Activated effector memory CD4-positive, alpha-beta T cell treated with anti-CD3 and anti-CD28 coated beads, Interleukin-2, amount 50 U/mL, for 16 hours (primary cell): Measurements from ENCODE around the gene RNF144A.
"Not testable (repeated sequence)": the region's sequence is repeated elsewhere in the genome, so short reads cannot be mapped to it uniquely, and the experiment has no call there.

ENCODE experiments used
- DNase-seq: peaks from one replicate; pipeline ENCODE4 v3.0.0-alpha.2; 2020

Gene RNF144A

DNA sequence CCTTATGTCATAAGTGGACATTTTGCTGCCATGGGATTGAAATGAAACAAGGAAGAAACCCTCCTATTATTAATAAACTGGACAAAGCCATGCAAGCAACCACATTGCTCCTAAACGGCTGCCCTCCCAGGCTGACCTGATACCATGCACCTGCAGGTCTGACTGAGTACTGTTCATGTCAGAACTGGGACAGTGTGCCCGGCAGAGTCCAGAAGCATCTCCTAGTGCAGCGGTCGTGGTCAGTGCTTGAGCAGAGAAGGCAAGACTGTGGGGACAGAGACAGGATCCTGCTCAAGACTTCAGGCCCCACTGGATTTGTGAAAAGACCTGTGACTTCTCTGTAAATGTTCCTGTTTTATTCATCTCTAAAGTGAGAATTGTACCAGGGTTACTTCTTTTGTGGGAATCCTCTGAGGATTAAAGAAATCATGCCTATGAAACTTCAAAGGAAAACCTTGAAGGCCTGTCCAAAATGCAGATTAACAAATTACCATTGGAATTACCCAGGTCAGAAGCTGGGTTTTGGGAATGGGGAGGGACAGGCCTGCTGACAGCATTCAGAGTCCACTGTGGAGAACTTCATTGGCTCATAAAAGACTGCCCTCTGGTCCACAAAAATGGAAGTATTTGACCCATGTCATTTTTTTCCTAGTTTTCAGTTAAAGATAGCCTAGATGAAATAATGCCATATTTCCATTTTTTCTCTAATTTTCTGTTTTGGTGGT lies 13.9 kb downstream of the RNF144A start:
- no peak for DNase-seq

DNA sequence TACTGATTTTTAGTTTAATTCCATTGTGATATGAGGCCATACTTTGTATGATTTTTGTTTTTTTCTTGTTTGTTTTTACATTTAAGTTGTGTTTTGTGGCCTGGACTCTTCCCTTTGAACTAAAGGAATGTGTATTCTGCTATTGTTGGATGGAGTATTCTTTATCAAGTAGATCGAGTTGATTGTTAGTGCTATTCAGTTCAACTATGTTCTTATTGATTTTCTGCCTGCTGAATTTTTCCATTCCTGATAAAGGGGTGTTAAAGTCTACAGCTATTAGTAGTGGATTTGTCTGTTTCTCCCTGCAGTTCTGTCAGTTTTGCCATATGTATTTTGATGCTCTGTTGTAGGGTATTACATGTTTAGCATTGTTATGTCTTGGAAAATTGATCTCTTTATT lies 14.5 kb downstream of the RNF144A start:
- DNase-seq = no peak

- no peak for DNase-seq
Observed at GRCh38 chr2:6932206-6932605, 15.0 kb downstream of the RNF144A start.

- DNase-seq = no peak
Observed at GRCh38 chr2:6932828-6933227, 15.6 kb downstream of the RNF144A start.

DNA sequence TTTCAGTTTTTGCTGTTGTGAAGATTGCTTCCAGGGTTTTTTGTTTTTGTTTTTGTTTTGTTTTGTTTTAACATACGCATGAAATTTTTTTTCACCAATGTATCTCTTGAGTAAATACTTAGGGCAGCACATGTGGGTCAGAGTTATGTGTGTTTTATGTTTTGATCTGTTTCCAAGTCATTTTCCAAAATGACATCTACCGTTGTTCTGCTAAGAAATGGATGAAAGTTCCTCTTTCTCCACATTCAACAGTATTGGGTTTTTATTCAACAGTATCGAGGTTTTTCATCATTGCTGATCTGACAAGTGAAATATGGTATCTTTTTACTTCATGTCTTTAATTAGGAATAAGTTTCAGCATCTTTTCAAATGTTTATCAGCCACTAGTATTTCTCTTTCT lies 16.7 kb downstream of the RNF144A start:
- DNase-seq = no peak

DNA sequence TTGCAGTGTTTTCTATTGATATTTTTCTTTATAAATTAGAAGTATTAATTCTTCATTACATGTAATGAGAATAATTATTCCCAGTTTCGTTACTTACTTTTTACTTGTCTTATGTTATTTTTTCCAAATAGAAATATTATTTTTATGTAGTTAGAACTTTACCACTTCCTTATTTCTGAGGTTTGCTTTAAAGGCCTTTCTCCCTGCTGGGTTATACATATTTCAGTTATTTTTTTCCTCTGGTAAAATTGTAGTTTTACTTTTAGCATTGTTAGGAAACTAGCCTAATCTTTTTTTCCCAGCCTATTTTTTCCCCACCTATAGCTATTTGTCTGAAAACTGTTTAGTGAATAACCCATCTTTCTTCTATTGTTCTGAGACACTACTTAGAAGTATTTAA lies 17.1 kb downstream of the RNF144A start:
- DNase-seq = no peak

GRCh38 chr2:6934758-6935651 lies 17.8 kb downstream of the RNF144A start:
- no peak for DNase-seq

GRCh38 chr2:6935652-6936020 lies 18.4 kb downstream of the RNF144A start:
- DNase-seq = not testable (repeated sequence)

DNA sequence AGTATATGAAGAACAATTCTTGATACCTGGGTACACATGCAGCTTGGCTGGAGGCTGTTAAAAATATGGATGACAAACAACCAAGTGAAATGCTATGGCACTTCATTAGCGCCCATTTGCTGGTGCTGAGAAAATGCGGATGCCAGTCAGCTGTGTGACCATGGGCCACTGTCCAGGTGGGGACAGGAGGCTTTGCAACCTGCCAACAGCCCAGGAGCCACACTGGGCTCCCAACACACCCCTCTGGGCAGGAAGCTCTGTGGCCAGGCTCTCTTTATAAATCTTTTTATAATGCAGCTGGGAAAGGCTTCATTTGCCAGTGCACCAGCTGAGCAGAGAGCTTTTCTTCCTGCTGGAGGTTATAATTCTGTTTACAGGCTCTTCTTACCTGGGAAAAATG lies 19.9 kb downstream of the RNF144A start:
- DNase-seq = no peak

GRCh38 chr2:6937582-6937981 lies 20.4 kb downstream of the RNF144A start:
- no peak for DNase-seq

GRCh38 chr2:6939071-6939470 lies 21.9 kb downstream of the RNF144A start:
- DNase-seq = no peak

- no peak for DNase-seq
Observed at GRCh38 chr2:6940820-6941219, 23.6 kb downstream of the RNF144A start.

DNA sequence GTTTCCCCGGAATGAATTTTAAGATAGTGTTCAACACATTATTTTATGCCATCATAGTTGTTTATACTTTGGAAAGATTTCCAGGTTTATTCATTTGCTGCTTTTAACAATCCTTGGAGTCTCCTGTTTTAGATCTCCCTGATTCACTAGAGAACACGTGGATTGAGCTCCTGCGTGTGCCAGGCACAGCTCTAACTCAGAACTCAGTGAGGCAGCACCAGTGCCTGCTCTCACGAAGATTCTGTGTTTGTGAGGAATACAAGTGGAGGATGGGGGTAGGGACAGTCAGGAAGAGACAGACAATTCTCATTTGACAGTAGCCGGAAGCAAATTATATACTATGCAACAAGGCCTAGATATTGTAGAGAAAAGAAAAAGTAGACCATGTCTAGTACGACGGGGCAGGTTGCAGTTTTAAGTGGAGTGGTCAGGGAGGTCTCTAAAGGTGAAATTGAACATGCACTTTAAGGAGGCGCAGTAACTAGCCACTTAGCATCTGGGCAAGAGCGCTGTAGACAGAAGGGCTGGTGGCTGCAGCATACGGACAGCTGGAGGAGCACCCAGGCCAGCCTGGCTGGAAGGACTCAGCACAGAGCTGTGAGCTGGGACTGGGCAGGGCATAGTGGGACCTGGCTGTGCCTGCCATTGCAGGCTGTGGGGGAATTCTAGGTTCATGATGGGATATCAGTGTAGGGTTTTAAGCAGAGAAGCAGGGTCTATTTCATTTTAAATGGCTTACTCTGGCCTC lies 24.3 kb downstream of the RNF144A start:
- no peak for DNase-seq

GRCh38 chr2:6942848-6943247 lies 25.6 kb downstream of the RNF144A start:
- DNase-seq = no peak

GRCh38 chr2:6943523-6943922 lies 26.3 kb downstream of the RNF144A start:
- no peak for DNase-seq

GRCh38 chr2:6943971-6944370 lies 26.8 kb downstream of the RNF144A start:
- no peak for DNase-seq

GRCh38 chr2:6944555-6944954 lies 27.3 kb downstream of the RNF144A start:
- DNase-seq = no peak

DNA sequence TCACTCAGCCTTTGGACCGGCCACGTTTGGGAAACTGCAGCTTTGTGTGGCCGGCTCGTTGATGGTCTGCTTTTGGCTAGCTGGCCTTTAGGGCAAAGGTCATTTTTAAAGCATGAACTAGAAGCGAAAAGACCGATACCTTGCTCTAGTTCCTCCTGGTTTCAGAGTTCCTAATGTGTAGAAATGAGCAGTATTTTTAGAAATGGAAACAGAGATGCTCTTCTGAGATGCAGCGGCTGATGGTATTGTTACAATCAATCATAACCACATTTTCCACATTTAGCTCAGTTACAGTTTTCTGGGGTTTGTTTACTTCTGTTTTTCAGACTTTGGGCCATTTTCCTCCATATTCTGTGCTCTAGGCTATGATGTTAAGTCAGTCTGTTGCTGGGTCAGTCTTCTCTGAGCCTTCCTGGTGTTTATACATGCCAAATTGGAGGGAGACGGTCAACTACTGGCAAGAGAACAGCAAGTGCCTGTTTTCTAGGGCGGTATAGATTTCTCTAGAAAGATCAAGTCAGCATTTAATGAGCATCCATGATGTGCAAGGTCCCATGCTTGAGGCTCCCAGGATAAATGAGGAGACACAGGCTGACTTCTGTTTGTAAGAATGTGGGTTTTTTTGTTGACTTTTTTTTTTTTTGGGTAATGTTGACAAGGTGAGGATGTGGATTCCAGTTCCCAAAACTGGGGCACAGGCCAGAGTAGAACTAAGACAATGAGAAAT lies 28.0 kb downstream of the RNF144A start:
- no peak for DNase-seq

DNA sequence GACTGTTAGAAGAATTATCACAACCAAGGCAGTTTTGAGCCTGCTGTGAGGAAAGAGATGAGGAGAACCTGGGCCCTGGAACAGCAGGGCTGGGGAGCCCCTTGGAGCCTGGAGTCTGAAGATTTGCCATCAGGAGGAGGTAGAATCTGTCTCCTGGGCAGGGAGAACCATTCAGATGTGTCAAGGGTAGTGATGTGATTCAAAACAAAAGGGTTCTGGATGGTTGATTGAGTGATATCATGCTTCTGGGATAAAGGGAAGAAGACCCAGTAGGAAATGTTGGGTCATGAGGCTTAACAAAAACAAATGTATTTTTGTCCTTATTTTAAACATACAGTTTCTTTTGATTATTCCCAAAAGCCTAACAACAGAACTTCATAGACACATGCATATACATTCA lies 28.6 kb downstream of the RNF144A start:
- DNase-seq = no peak

- DNase-seq = no peak
Observed at GRCh38 chr2:6946722-6947121, 29.5 kb downstream of the RNF144A start.

GRCh38 chr2:6947929-6948676 lies 30.9 kb downstream of the RNF144A start:
- DNase-seq = no peak

DNA sequence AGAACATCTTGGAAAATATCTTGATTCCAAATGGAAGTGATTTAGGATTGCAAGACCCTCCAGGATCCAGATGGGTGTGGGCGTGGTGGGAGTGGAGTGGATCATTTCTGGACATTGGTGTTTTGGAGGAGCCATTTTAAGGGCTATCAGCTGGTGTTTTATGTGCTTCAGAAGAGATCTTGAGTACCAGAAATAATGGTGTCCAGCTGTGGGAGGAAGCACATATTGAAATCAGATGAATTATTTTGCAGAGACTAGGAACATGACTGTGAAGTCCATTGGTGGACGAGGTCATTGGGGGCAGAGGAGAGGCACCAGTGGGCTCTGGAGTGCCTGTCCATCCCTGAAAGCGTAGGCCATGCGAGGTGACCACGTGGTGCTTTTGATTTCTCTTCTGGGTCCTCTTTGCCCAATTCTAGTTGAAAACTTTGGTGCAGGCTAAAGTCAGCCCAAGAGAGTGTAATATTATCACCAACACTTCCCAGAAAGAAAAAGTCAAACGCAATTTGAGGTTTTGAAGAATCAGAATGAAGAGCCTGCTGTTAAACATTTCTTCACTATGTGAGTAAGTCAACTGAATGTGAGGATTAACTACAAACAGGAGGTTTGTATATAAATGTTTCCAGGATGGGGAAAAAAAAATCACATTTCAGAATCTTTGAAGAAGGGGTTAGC lies 31.6 kb downstream of the RNF144A start:
- DNase-seq = no peak
